NCI-H1105 (cell line): ENCODE data around the gene OR4E2.
"Not testable (repeated sequence)": the region's sequence is repeated elsewhere in the genome, so short reads cannot be mapped to it uniquely, and the experiment has no call there.

Source experiments
- DNase-seq: peaks from one replicate; lab custom pipeline; 2025; lab: John Stamatoyannopoulos, UW

Gene OR4E2

GRCh38 chr14:21653331-21653885, at the start of gene OR4E2:
Gene OR4E2, plus strand, starts transcription at chr14:21653835. Its CDS starts 11,248 bp downstream, at chr14:21665083.
- no peak for DNase-seq

GRCh38 chr14:21612324-21612723, 41.3 kb upstream of the OR4E2 start:
- no peak for DNase-seq

- no peak for DNase-seq
Observed at GRCh38 chr14:21614240-21614639, 39.4 kb upstream of the OR4E2 start.

- no peak for DNase-seq
Observed at GRCh38 chr14:21617614-21618013, 36.0 kb upstream of the OR4E2 start.

GRCh38 chr14:21626491-21627230, 27.0 kb upstream of the OR4E2 start:
- DNase-seq: no peak

- DNase-seq: not testable (repeated sequence)
Observed at GRCh38 chr14:21630503-21630902, 23.1 kb upstream of the OR4E2 start.

- DNase-seq: no peak
Observed at GRCh38 chr14:21631084-21631483, 22.6 kb upstream of the OR4E2 start.

GRCh38 chr14:21634840-21635239, 18.8 kb upstream of the OR4E2 start, which contains the start of gene OR10G2:
Gene OR10G2, minus strand, starts transcription at chr14:21634940. Its CDS starts 98 bp downstream, at chr14:21634842.
- no peak for DNase-seq

- no peak for DNase-seq
Observed at GRCh38 chr14:21642683-21643082, 11.0 kb upstream of the OR4E2 start.

- no peak for DNase-seq
Observed at GRCh38 chr14:21643407-21643806, 10.2 kb upstream of the OR4E2 start.

GRCh38 chr14:21647380-21647779, 6.3 kb upstream of the OR4E2 start:
- DNase-seq: no peak

GRCh38 chr14:21652209-21652808, 1.3 kb upstream of the OR4E2 start:
- DNase-seq: no peak

- DNase-seq: no peak
Observed at GRCh38 chr14:21654215-21654614, 580 bp downstream of the OR4E2 start.

- no peak for DNase-seq
Observed at GRCh38 chr14:21656980-21657379, 3.3 kb downstream of the OR4E2 start.

GRCh38 chr14:21668377-21668776, 14.7 kb downstream of the OR4E2 start:
- no peak for DNase-seq

GRCh38 chr14:21669284-21669683, 15.6 kb downstream of the OR4E2 start:
- no peak for DNase-seq

- no peak for DNase-seq
Observed at GRCh38 chr14:21671371-21671770, 17.7 kb downstream of the OR4E2 start.

GRCh38 chr14:21672116-21672515, 18.5 kb downstream of the OR4E2 start:
- no peak for DNase-seq

GRCh38 chr14:21673718-21674117, 20.1 kb downstream of the OR4E2 start, which contains the start of gene OR4E1:
Gene OR4E1, minus strand, starts transcription at chr14:21673818. Its CDS starts 2,883 bp downstream, at chr14:21670935.
- no peak for DNase-seq

- DNase-seq: no peak
Observed at GRCh38 chr14:21675566-21675965, 21.9 kb downstream of the OR4E2 start.

GRCh38 chr14:21680072-21680471, 26.4 kb downstream of the OR4E2 start:
- DNase-seq: no peak

GRCh38 chr14:21686468-21686867, 32.8 kb downstream of the OR4E2 start:
- no peak for DNase-seq

- no peak for DNase-seq
Observed at GRCh38 chr14:21694425-21694824, 40.8 kb downstream of the OR4E2 start.
